Medulla oblongata (tissue), 1 donor: ENCODE data around the gene ZNF549.
"Not testable (repeated sequence)": the region's sequence is repeated elsewhere in the genome, so short reads cannot be mapped to it uniquely, and the experiment has no call there.

ENCODE experiments used
- DNase-seq: peaks from one replicate; pipeline ENCODE4 v3.0.0-alpha.2; 2015; ENCODE audit errors: extremely low spot score

ZNF549 gene

DNA sequence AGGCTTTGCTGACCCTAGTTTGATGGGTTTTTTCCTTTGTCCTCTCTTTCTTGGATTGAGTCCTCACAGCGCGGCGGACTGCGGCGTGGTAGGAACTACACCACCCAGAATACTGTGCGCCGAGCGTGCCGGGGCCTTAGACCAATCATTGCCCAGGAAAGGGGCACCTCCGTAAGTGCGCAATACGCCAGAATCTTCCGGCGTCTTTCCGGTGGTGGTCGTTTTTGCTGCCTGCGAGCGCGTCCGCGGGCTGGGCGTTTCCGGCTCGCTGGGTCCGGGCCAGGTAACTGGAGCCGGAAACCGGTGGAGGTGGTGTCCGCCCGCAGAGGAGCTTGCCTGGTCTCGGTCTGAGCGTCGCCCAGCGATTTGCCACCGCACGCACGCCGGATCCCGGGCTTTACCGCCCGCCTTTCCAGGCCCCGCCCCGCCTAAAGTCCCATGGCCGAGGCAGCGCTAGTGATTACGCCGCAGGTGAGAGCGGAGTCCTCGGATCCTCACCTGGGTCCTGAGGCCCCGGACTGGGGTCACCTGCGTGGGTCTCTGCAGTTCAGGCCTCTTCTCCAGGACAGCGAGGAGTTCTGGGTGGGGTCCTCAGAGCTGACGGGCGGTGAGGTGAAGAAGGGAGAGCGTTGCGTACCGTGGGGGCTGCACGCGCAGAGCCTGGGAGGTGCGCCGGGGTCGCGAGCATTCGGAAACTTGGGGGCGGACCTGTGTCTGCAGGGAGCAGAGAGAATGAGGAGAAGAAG, at the start of gene ZNF549:
ZNF549 (plus strand) TSS at position 221 of the 746 bp plus-strand sequence; CDS start at position 439, 218 bp downstream.
- DNase-seq = peak; percentile 86

DNA sequence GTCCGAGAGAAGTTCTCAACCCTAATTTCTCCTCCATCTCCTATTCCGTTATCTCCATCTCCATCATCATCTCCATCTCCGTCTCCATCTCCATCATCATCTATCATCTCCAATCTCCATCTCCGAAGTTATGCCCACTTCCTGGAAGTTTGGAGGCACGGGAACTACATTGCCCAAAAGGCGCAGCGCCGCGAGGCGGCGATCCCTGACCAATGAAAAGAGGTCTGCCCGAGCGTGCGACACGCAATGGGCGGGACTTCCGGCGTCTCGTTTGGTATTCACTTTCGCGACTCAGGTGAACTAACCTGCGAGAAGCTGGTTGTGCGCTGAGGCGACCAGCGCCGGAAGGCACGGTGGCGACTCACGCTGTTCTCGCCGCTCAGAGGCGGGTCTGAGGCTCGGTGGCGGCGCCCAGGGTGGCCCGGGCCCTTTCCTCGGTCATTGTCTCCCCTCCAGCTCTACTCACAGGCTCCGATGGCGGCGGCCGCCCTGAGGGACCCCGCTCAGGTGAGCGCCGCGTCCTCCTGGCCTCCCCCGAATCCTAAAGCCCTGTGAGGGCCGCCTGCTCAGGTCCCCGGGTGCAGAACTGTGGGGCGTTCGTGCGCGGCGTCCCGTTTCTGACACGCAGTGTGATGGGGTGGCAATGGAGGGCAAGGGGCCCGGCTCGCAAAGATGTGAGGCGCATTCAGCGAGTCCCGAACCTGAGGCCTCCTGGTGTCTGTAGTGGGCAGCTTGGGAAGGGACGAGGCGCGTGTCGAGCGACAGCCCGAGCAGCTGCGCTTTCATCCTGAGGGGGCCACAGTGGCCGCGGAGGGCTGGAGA, 39.5 kb upstream of the ZNF549 start, which contains the start of gene ZNF419:
ZNF419 (plus strand) TSS at position 274 of the 822 bp plus-strand sequence; CDS start at position 475, 201 bp downstream.
- DNase-seq = peak; percentile 92

DNA sequence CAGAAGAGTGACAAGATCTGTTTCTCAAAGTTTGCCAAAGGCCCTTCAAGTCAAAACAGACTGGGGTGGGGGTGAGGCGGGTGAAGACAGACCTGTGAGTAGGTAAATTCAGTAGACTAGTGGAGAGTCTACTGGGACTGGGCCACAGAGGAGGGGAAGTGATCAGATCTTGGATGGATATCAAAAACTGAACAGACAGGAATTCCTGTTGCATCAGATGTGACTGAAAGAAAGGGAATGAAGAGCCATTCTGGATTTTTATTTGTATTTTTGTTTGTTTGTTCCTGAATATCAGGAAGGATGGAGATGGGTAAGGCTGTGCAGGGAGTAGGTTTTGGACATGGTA, 38.9 kb upstream of the ZNF549 start:
- DNase-seq = not testable (repeated sequence)

GRCh38 chr19:57499332-57499679, 27.9 kb upstream of the ZNF549 start:
- DNase-seq = not testable (repeated sequence)

- DNase-seq = peak; percentile 88
These were observed 27.3 kb upstream of the ZNF549 start, which contains the start of gene ZNF773 for GRCh38 chr19:57499680-57500395. Gene ZNF773, plus strand, starts transcription at chr19:57499938. Its CDS starts 143 bp downstream, at chr19:57500081.

GRCh38 chr19:57500400-57500799, 26.8 kb upstream of the ZNF549 start:
- DNase-seq = not testable (repeated sequence)

DNA sequence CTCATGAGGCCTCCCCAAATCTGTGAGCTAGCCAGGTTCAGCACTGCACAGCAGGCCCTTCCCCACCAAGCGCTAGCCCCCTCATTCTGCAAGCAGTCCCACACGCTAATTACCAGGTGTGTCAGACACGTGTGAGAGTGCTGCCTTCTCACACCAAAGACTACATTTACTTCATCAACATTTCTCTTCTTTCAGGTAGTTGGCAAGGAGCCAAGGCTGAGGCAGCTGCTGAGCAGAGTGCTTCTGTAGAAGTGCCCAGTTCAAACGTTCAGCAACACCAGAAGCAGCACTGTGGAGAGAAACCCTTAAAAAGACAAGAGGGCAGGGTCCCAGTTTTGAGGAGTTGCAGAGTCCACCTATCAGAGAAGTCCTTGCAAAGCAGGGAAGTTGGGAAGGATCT, 21.0 kb upstream of the ZNF549 start:
- no peak for DNase-seq

DNA sequence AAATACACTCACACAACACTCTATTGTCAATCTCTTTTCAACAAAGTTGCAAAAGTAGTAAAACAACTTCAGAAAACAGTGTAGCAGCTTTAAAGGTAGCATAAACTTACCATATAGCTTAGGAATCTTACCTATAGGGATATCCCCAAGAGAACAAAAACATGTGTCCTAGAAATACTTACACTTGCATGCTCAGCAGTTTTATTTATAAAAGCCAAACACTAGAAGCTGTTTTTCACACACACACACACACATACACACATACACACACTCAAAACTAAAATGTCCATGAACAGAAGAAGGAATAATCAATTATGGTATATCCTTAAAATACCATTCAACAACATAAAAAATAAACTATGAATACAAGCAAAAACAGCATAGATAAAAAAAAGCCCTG, 15.7 kb upstream of the ZNF549 start:
- no peak for DNase-seq

DNA sequence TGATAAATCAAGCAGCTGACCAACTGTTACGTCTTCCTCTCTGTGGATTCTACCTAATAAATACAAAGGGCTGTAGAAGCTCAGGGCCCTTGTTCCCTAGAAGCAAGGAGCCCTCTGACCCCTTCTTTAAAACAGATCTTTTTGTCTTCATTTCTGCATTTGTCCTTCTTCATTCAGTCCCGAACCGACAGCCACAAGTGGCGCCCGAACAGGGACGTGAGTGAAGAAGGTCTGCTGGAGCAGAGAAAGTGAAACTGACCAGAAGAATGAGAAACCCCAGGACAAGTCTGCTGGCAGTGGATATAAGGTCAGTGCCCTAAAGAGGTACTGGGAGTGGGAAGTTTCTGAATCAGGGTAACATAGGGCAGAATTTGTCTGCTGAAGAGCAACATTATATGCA, 14.3 kb upstream of the ZNF549 start:
- no peak for DNase-seq

GRCh38 chr19:57515255-57515654, 11.9 kb upstream of the ZNF549 start:
- DNase-seq = no peak

DNA sequence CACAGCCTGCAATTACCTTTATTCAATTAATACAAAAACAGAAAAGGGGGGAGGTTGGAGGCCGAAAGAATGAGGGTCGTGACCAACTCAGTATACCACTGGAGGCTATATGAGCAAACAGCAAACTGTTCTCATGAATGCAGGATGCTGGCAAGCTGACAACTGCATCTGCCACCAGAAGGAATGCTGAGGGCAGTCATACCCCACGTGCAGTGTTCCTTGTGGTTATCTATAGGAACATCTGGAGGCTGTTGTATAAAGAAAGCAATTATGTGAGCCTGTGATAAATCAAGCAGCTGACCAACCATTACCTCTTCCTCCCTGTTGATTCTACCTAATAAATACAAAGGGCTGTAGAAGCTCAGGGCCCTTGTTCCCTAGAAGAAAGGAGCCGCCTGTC, 9.1 kb upstream of the ZNF549 start:
- DNase-seq = not testable (repeated sequence)

DNA sequence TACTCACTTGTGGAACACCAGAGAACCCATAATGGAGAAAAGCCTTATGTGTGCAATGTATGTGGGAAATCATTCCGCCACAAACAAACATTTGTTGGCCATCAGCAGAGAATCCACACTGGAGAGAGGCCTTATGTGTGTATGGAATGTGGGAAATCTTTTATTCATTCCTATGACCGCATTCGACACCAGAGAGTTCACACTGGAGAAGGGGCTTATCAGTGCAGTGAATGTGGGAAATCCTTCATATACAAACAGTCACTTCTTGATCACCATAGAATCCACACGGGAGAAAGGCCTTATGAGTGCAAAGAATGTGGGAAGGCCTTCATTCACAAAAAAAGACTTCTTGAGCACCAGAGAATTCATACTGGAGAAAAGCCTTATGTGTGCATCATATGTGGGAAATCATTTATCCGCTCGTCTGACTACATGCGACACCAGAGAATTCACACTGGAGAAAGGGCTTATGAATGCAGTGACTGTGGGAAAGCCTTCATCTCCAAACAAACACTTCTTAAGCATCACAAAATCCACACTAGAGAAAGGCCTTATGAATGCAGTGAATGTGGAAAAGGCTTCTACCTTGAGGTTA, 10.9 kb downstream of the ZNF549 start:
- no peak for DNase-seq

- DNase-seq = no peak
These were observed 19.4 kb downstream of the ZNF549 start for GRCh38 chr19:57546513-57546912.

DNA sequence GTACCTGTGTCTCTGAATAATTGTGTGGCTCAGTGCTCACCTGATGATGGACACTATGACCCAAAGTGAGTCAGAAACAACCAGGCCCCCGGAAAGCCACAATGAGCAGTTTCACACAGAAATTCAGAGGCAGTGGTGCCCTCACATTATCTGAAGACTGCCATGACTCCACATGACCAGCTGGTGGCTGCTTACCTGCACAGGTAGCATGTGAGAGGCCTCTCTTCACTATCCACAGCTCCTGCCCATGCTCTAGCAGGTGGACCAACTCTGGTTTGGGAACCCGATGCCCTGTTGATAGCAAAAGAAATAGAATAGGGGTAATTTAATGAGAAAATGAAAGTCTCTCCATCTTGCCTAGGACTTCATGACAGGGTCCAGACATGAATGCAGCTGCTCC, 25.3 kb downstream of the ZNF549 start:
- no peak for DNase-seq

DNA sequence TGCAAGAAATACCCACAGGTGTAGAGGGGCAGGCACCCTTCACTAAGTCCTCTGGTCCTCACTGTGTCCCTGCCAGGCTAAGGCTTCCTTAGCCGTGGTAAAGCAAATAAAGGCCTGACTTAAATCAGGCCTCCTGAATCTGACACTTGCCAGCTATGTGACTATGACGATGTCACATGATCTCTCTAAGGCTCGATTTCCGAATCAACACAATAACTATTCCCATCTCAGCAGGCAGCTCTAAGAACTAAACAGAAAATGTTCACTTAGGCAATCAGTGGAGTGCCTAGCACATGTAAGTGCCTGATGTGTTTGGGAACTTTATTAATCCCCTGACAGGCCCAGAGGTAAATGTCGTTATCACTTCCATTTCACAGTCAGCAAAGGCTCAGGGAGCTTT, 30.5 kb downstream of the ZNF549 start:
- DNase-seq = no peak

GRCh38 chr19:57558525-57558924, 31.4 kb downstream of the ZNF549 start:
- no peak for DNase-seq

- DNase-seq = no peak
These were observed 31.9 kb downstream of the ZNF549 start for GRCh38 chr19:57559008-57559403.

DNA sequence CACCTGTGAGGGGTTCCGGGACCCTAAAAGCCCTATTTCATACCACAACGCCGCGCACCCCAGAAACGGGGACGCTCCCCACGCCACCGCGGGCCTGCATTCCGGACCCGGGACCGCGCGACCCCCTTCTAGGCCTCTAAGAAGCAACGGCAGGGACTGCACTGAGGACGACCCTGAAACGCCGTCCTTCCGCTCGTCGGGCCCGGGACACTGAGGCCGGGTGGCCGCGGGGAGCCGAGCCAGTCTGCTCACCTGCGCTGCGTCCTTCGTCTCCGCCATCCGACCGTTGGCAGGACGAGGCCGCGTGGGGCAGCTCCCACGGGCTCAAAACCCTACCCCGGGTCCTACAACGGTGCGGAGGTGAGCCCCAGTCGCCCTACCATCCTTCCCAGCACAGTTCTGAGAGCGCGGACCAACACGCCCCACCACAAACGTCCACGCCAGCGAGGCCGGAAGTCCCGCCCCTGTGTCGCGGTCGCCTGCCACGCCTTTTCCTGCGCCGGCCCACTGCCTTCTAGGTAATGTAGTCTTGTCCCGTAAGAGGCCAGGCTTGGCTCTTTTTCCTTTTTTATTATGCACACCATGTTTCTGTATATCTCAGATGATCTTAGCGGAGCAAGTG, 32.4 kb downstream of the ZNF549 start, which contains the start of gene ZNF550:
ZNF550 (minus strand) TSS at position 460 of the 622 bp plus-strand sequence; CDS start at position 279, 181 bp downstream.
- DNase-seq = peak; percentile 84

- DNase-seq = no peak
These were observed 32.9 kb downstream of the ZNF549 start for GRCh38 chr19:57560049-57560491.

- DNase-seq = no peak
These were observed 36.4 kb downstream of the ZNF549 start for GRCh38 chr19:57563547-57563946.
